ENCODE measurements around the gene SORCS2.
A peak's percentile ranks its signal among the peaks of the same experiment; 100 is the strongest.

The SORCS2 gene

GRCh38 chr4:7186516-7187167, 5.7 kb upstream of the SORCS2 start:
- Mint-ChIP-seq H3K9me3 (peaks cover 7% of the 10 kb centered on the region), H3K4me1 (ENCODE audit: low read depth) (peaks cover 12% of the 10 kb centered on the region), H3K27me3 (ENCODE audit: low read depth) (peaks cover 19% of the 10 kb centered on the region), H3K27ac (no peak overlapping the region), H3K36me3 (ENCODE audit: low read depth) (peaks cover 4% of the 10 kb centered on the region), H3K4me3 (no peak overlapping the region)

- peaks cover 7% of the 10 kb centered on the region for H3K9me3 Mint-ChIP-seq
- peaks cover 12% of the 10 kb centered on the region for H3K4me1 Mint-ChIP-seq (ENCODE audit: low read depth)
Observed at GRCh38 chr4:7187168-7187535, 5.2 kb upstream of the SORCS2 start.

GRCh38 chr4:7187691-7188090, 4.6 kb upstream of the SORCS2 start:
- H3K27me3 Mint-ChIP-seq (ENCODE audit: low read depth), result peaks cover 25% of the 10 kb centered on the region
- H3K4me3 Mint-ChIP-seq, result no peak overlapping the region
- peaks cover 11% of the 10 kb centered on the region for H3K4me1 Mint-ChIP-seq (ENCODE audit: low read depth)
- peaks cover 3% of the 10 kb centered on the region for H3K36me3 Mint-ChIP-seq (ENCODE audit: low read depth)
- H3K9me3 Mint-ChIP-seq, result peaks cover 5% of the 10 kb centered on the region
- H3K27ac Mint-ChIP-seq, result no peak overlapping the region

More at GRCh38 chr4:7187168-7187535, 5.2 kb upstream of the SORCS2 start:
- Mint-ChIP-seq H3K4me3 (no peak overlapping the region), H3K36me3 (ENCODE audit: low read depth) (peaks cover 4% of the 10 kb centered on the region), H3K27me3 (ENCODE audit: low read depth) (peaks cover 24% of the 10 kb centered on the region), H3K27ac (no peak overlapping the region)

- Mint-ChIP-seq H3K4me1 (ENCODE audit: low read depth) (no peaks in the 10 kb centered on the region), H3K27me3 (ENCODE audit: low read depth) (peaks cover 34% of the 10 kb centered on the region), H3K4me3 (no peak overlapping the region), H3K36me3 (ENCODE audit: low read depth) (no peaks in the 10 kb centered on the region), H3K27ac (no peak overlapping the region), H3K9me3 (no peaks in the 10 kb centered on the region)
Observed at GRCh38 chr4:7189066-7189465, 3.3 kb upstream of the SORCS2 start.

- no peaks in the 10 kb centered on the region for H3K36me3 Mint-ChIP-seq (ENCODE audit: low read depth)
- peaks cover 40% of the 10 kb centered on the region for H3K27me3 Mint-ChIP-seq (ENCODE audit: low read depth)
- no peak overlapping the region for H3K27ac Mint-ChIP-seq
- H3K4me1 Mint-ChIP-seq (ENCODE audit: low read depth), result no peaks in the 10 kb centered on the region
- no peak overlapping the region for H3K4me3 Mint-ChIP-seq
- no peaks in the 10 kb centered on the region for H3K9me3 Mint-ChIP-seq
Observed at GRCh38 chr4:7189475-7190277, 2.7 kb upstream of the SORCS2 start.

GRCh38 chr4:7190278-7190594, 2.1 kb upstream of the SORCS2 start:
- Mint-ChIP-seq H3K36me3 (ENCODE audit: low read depth) (no peaks in the 10 kb centered on the region), H3K27me3 (ENCODE audit: low read depth) (peaks cover 44% of the 10 kb centered on the region), H3K4me3 (no peak overlapping the region), H3K9me3 (no peaks in the 10 kb centered on the region), H3K4me1 (ENCODE audit: low read depth) (no peaks in the 10 kb centered on the region), H3K27ac (no peak overlapping the region)

GRCh38 chr4:7190691-7191545, 1.4 kb upstream of the SORCS2 start:
- Mint-ChIP-seq H3K4me3 (no peak overlapping the region), H3K4me1 (ENCODE audit: low read depth) (no peaks in the 10 kb centered on the region), H3K27me3 (ENCODE audit: low read depth) (peaks cover 50% of the 10 kb centered on the region), H3K36me3 (ENCODE audit: low read depth) (no peaks in the 10 kb centered on the region), H3K9me3 (no peaks in the 10 kb centered on the region), H3K27ac (no peak overlapping the region)

GRCh38 chr4:7191546-7192251, 639 bp upstream of the SORCS2 start:
- no peaks in the 10 kb centered on the region for H3K9me3 Mint-ChIP-seq
- peak overlapping the region; percentile 34 for H3K4me3 Mint-ChIP-seq
- peaks cover 55% of the 10 kb centered on the region for H3K27me3 Mint-ChIP-seq (ENCODE audit: low read depth)
- H3K36me3 Mint-ChIP-seq (ENCODE audit: low read depth), result no peaks in the 10 kb centered on the region
- no peak overlapping the region for H3K27ac Mint-ChIP-seq
- no peaks in the 10 kb centered on the region for H3K4me1 Mint-ChIP-seq (ENCODE audit: low read depth)

GRCh38 chr4:7193030-7193958, 956 bp downstream of the SORCS2 start:
- Mint-ChIP-seq H3K4me3 (no peak overlapping the region), H3K9me3 (no peaks in the 10 kb centered on the region), H3K27me3 (ENCODE audit: low read depth) (peaks cover 65% of the 10 kb centered on the region), H3K4me1 (ENCODE audit: low read depth) (no peaks in the 10 kb centered on the region), H3K36me3 (ENCODE audit: low read depth) (no peaks in the 10 kb centered on the region), H3K27ac (no peak overlapping the region)

GRCh38 chr4:7194251-7195140, 2.2 kb downstream of the SORCS2 start:
- no peaks in the 10 kb centered on the region for H3K36me3 Mint-ChIP-seq (ENCODE audit: low read depth)
- H3K9me3 Mint-ChIP-seq, result no peaks in the 10 kb centered on the region
- H3K27me3 Mint-ChIP-seq (ENCODE audit: low read depth), result peaks cover 60% of the 10 kb centered on the region
- H3K27ac Mint-ChIP-seq, result no peak overlapping the region
- no peaks in the 10 kb centered on the region for H3K4me1 Mint-ChIP-seq (ENCODE audit: low read depth)
- no peak overlapping the region for H3K4me3 Mint-ChIP-seq

GRCh38 chr4:7195141-7195515, 2.8 kb downstream of the SORCS2 start:
- Mint-ChIP-seq H3K4me3 (no peak overlapping the region), H3K9me3 (no peaks in the 10 kb centered on the region), H3K27me3 (ENCODE audit: low read depth) (peaks cover 54% of the 10 kb centered on the region), H3K36me3 (ENCODE audit: low read depth) (no peaks in the 10 kb centered on the region), H3K4me1 (ENCODE audit: low read depth) (no peaks in the 10 kb centered on the region), H3K27ac (no peak overlapping the region)

GRCh38 chr4:7195546-7196287, 3.4 kb downstream of the SORCS2 start:
- Mint-ChIP-seq H3K4me1 (ENCODE audit: low read depth) (no peaks in the 10 kb centered on the region), H3K27me3 (ENCODE audit: low read depth) (peaks cover 48% of the 10 kb centered on the region), H3K9me3 (no peaks in the 10 kb centered on the region), H3K4me3 (no peak overlapping the region), H3K36me3 (ENCODE audit: low read depth) (no peaks in the 10 kb centered on the region), H3K27ac (no peak overlapping the region)
